Nephron (organoid): ENCODE measurements around the gene MRTFB.

Experiments
- H3K27ac Mint-ChIP-seq, 3 experiments: 2 replicates each; pipeline ENCODE4 v1.8.0; 2020; ENCODE audit warnings: mixed read lengths in 3 of 3, mild to moderate bottlenecking in 2 of 3, moderate library complexity in 1 of 3
- H3K27me3 Mint-ChIP-seq: 2 replicates; pipeline ENCODE4 v1.8.0; 2021; ENCODE audit warnings: low read depth, mild to moderate bottlenecking, moderate library complexity, mixed read lengths
- H3K36me3 Mint-ChIP-seq: 2 replicates; pipeline ENCODE4 v1.8.0; 2020; ENCODE audit warnings: low read depth, mixed read lengths
- H3K4me1 Mint-ChIP-seq: 2 replicates; pipeline ENCODE4 v1.8.0; 2020; ENCODE audit warnings: mixed read lengths
- H3K4me3 Mint-ChIP-seq, 3 experiments: 2 replicates each; pipeline ENCODE4 v1.8.0; 2020; ENCODE audit warnings: mild to moderate bottlenecking in 3 of 3, mixed read lengths in 3 of 3, moderate library complexity in 2 of 3
- H3K9me3 Mint-ChIP-seq: 2 replicates; pipeline ENCODE4 v1.8.0; 2020; ENCODE audit warnings: mixed read lengths
- CTCF ChIP-seq, 3 experiments: fragments of 200-600 bp; sonication (generic); IDR thresholded peaks; one replicate each; pipeline ENCODE4 v1.5.0; 2021; ENCODE audit warnings: antibody characterized with exemption in 3 of 3; ENCODE audit not compliant: unreplicated experiment in 3 of 3

The MRTFB gene

GRCh38 chr16:14070555-14070876 lies 603 bp upstream of the MRTFB start:
- no peaks in the 10 kb centered on the region for H3K36me3 Mint-ChIP-seq
- H3K4me1 Mint-ChIP-seq: peaks cover 13% of the 10 kb centered on the region
- H3K9me3 Mint-ChIP-seq: no peaks in the 10 kb centered on the region
- H3K27ac Mint-ChIP-seq: peak overlapping the region; percentile 68 to 90 (median 87)
- TF ChIP-seq CTCF (IDR thresholded peaks at IDR 0.05; ENCODE audit: unreplicated experiment in 3 of 3): no peak
- peaks cover 5% of the 10 kb centered on the region for H3K27me3 Mint-ChIP-seq
- peak overlapping the region; percentile 86 to 91 (median 91) for H3K4me3 Mint-ChIP-seq

- Mint-ChIP-seq H3K9me3 (no peaks in the 10 kb centered on the region), H3K27me3 (peaks cover 5% of the 10 kb centered on the region), H3K36me3 (peaks cover 4% of the 10 kb centered on the region), H3K4me3 (peak overlapping the region; percentile 88 to 97 (median 90)), H3K27ac (peak overlapping the region; percentile 57 to 80 (median 63)), H3K4me1 (peaks cover 13% of the 10 kb centered on the region)
- no peak for TF ChIP-seq CTCF (IDR thresholded peaks at IDR 0.05; ENCODE audit: unreplicated experiment in 3 of 3)
These were observed 605 bp downstream of the MRTFB start for GRCh38 chr16:14071576-14072271.

GRCh38 chr16:14072360-14072759 lies 1.2 kb downstream of the MRTFB start:
- Mint-ChIP-seq H3K4me1 (peaks cover 13% of the 10 kb centered on the region), H3K9me3 (no peaks in the 10 kb centered on the region), H3K4me3 (peak overlapping the region; percentile 88 to 97 (median 90)), H3K27ac (peak overlapping the region; percentile 57 to 80 (median 63)), H3K27me3 (peaks cover 5% of the 10 kb centered on the region), H3K36me3 (peaks cover 4% of the 10 kb centered on the region)
- no peak for TF ChIP-seq CTCF (IDR thresholded peaks at IDR 0.05; ENCODE audit: unreplicated experiment in 3 of 3)

GRCh38 chr16:14074544-14074943 lies 3.4 kb downstream of the MRTFB start:
- Mint-ChIP-seq H3K36me3 (peaks cover 12% of the 10 kb centered on the region), H3K9me3 (no peaks in the 10 kb centered on the region), H3K4me1 (peaks cover 13% of the 10 kb centered on the region), H3K27ac (no peak overlapping the region), H3K27me3 (peaks cover 3% of the 10 kb centered on the region), H3K4me3 (no peak overlapping the region)
- TF ChIP-seq CTCF (IDR thresholded peaks at IDR 0.05; ENCODE audit: unreplicated experiment in 3 of 3): no peak

GRCh38 chr16:14077918-14078317 lies 6.8 kb downstream of the MRTFB start:
- Mint-ChIP-seq H3K9me3 (no peaks in the 10 kb centered on the region), H3K4me1 (peaks cover 6% of the 10 kb centered on the region), H3K36me3 (peaks cover 40% of the 10 kb centered on the region), H3K27me3 (no peaks in the 10 kb centered on the region), H3K4me3 (no peak overlapping the region), H3K27ac (no peak overlapping the region)
- no peak for TF ChIP-seq CTCF (IDR thresholded peaks at IDR 0.05; ENCODE audit: unreplicated experiment in 3 of 3)

- H3K36me3 Mint-ChIP-seq: peaks cover 57% of the 10 kb centered on the region
- H3K9me3 Mint-ChIP-seq: no peaks in the 10 kb centered on the region
- no peak overlapping the region for H3K4me3 Mint-ChIP-seq
- no peak for TF ChIP-seq CTCF (IDR thresholded peaks at IDR 0.05; ENCODE audit: unreplicated experiment in 3 of 3)
- H3K27ac Mint-ChIP-seq: peak overlapping the region; percentile 61 to 86 (median 77)
- peaks cover 42% of the 10 kb centered on the region for H3K4me1 Mint-ChIP-seq
- H3K27me3 Mint-ChIP-seq: no peaks in the 10 kb centered on the region
These were observed 15.4 kb downstream of the MRTFB start for GRCh38 chr16:14086477-14086876.
